WERI-Rb-1 (cell line): Measurements from ENCODE around the gene SLC25A38.

Source experiments
- DNase-seq: peaks from one replicate; pipeline ENCODE4 v3.0.0-alpha.2; 2020
- H3K27ac ChIP-seq: fragments of 250-450 bp; sonication (Bioruptor Pico); 2 replicates; pipeline ENCODE4 v1.5.1; 2020; ENCODE audit warnings: mild to moderate bottlenecking, moderate library complexity
- H3K27me3 ChIP-seq: fragments of 250-450 bp; sonication (Bioruptor Pico); 2 replicates; pipeline ENCODE4 v1.5.1; 2021; ENCODE audit warnings: mild to moderate bottlenecking, low read depth, moderate library complexity; ENCODE audit not compliant: insufficient read depth, severe bottlenecking
- H3K36me3 ChIP-seq: fragments of 250-450 bp; sonication (Bioruptor Pico); 2 replicates; pipeline ENCODE4 v1.5.1; 2020; ENCODE audit warnings: mild to moderate bottlenecking, moderate library complexity
- H3K4me3 ChIP-seq: 2 replicates; pipeline ENCODE4 v1.5.1; 2011; ENCODE audit warnings: low read depth, mild to moderate bottlenecking, control low read depth, low read length
- H3K9me3 ChIP-seq: fragments of 250-450 bp; sonication (Bioruptor Pico); 2 replicates; pipeline ENCODE4 v1.5.1; 2021; ENCODE audit warnings: mild to moderate bottlenecking, moderate library complexity; ENCODE audit not compliant: severe bottlenecking
- TF ChIP-seq, protein P1 (sequence below): IDR thresholded peaks from 2 replicates; pipeline ENCODE4 v1.5.1; 2011; ENCODE audit warnings: low read depth, mild to moderate bottlenecking, control low read depth, inconsistent platforms, low read length

The SLC25A38 gene

DNA sequence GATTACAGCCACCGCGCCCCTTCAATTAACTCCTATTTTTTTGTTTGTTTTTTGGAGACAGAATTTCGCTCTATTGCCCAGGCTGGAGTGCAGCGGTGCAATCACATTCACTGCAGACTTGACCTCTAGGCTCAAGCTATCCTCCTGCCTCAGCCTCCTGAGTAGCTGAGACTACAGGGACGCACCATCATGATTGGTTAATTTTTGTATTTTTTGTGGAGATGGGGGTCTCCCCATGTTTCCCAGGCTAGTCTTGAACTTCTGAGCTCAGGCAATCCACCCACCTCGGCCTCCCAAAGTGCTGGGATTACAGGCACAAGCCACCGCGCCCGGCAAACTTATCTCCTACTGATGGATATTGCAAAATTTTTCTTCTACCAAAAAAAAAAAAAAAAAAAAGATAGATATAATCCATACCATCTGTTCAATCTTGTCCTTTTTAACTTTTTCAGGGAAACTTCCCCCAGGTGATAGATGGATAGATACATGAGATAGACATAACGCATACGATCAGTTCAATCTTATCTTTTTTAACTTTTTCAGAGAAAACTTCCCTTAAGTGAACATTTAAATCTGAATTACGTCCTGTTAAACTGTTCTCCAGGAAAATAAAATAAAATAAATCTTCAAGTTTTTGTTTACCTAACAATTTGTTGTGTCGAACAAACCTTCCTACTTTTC is 22.7 kb downstream of the SLC25A38 start:
- Histone ChIP-seq H3K27me3 (no peaks in the 10 kb centered on the region), H3K4me3 (peak overlapping the region; percentile 93), H3K36me3 (peaks cover 40% of the 10 kb centered on the region), H3K9me3 (no peaks in the 10 kb centered on the region), H3K27ac (peak overlapping the region; percentile 92)
- TF ChIP-seq, protein P1, sequence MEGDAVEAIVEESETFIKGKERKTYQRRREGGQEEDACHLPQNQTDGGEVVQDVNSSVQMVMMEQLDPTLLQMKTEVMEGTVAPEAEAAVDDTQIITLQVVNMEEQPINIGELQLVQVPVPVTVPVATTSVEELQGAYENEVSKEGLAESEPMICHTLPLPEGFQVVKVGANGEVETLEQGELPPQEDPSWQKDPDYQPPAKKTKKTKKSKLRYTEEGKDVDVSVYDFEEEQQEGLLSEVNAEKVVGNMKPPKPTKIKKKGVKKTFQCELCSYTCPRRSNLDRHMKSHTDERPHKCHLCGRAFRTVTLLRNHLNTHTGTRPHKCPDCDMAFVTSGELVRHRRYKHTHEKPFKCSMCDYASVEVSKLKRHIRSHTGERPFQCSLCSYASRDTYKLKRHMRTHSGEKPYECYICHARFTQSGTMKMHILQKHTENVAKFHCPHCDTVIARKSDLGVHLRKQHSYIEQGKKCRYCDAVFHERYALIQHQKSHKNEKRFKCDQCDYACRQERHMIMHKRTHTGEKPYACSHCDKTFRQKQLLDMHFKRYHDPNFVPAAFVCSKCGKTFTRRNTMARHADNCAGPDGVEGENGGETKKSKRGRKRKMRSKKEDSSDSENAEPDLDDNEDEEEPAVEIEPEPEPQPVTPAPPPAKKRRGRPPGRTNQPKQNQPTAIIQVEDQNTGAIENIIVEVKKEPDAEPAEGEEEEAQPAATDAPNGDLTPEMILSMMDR: no peak
- DNase-seq: no peak

DNA sequence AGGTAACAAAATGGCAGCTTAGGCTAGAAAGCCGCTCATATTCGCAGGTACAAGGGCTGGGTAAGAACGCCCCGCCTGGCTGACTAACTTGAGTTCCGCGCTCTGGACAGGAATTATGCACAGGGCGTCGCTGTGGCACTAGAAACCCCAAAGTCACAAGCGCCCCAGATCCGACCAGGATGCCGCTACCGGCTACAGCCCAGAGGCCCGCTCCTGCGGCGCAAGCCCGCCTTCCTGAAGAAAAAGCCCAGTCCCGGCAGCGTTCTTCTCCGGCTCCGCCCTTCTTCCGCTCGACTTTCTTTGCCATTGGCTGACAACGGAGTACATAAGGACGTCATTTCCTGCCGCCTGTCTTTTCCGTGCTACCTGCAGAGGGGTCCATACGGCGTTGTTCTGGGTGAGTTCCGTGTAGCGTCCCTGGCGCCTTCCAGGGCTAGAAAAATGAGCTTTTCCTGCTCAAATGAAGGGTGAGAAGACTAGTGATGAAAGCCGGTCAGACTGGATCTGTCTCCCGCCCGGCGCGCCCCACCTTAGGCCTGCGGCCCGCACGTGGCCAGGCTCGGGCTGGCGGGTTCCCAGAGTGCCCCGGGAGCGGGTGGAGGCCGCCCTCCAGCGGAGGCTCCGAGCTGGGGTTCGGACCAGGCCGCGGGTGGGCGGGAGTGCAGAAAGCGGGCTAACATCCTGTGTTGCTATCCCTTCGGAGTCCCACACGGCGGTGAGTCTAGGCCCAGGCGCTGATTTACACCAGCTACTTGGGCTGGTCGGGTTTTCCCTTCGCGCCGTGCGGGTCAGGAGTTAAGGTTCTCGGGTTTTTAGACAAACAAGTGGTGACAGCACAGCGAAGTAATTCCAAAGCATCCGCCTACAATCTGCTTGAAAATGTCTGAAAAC is 23.4 kb downstream of the SLC25A38 start, which contains the start of gene RPSA:
TSS of gene RPSA (plus strand) at position 353 of the 891 bp plus-strand sequence. CDS start 934 bp downstream, outside the sequence.
- no peaks in the 10 kb centered on the region for H3K27me3 ChIP-seq
- TF ChIP-seq, protein P1: peak; percentile 53
- peak within 1 kb of the TSS; percentile 93 for H3K4me3 ChIP-seq
- DNase-seq: peak; percentile 98
- peak within 1 kb of the TSS; percentile 92 for H3K27ac ChIP-seq
- peaks cover 48% of the 10 kb centered on the region for H3K36me3 ChIP-seq
- H3K9me3 ChIP-seq: no peaks in the 10 kb centered on the region

DNA sequence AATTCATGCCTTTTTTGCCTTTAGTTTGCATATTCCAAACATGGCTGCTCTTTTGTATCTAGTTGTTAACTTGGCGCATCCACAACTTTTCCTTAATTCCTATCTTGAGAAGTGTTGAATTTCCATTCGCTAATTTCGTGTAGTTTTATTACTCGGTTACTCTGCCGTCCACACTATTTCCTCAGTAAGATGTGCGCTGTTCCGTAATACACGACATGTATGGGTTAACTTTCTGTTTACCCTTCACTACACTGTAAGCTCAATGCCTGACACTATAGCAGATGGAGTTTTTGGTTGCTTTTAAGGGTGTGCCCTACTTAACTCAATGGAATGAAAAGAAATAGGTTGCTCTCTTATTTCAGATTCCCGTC is 24.1 kb downstream of the SLC25A38 start:
- Histone ChIP-seq H3K9me3 (no peaks in the 10 kb centered on the region), H3K36me3 (peaks cover 54% of the 10 kb centered on the region), H3K27ac (peak overlapping the region; percentile 92), H3K27me3 (no peaks in the 10 kb centered on the region), H3K4me3 (peak overlapping the region; percentile 93)
- TF ChIP-seq, protein P1: no peak
- DNase-seq: no peak

DNA sequence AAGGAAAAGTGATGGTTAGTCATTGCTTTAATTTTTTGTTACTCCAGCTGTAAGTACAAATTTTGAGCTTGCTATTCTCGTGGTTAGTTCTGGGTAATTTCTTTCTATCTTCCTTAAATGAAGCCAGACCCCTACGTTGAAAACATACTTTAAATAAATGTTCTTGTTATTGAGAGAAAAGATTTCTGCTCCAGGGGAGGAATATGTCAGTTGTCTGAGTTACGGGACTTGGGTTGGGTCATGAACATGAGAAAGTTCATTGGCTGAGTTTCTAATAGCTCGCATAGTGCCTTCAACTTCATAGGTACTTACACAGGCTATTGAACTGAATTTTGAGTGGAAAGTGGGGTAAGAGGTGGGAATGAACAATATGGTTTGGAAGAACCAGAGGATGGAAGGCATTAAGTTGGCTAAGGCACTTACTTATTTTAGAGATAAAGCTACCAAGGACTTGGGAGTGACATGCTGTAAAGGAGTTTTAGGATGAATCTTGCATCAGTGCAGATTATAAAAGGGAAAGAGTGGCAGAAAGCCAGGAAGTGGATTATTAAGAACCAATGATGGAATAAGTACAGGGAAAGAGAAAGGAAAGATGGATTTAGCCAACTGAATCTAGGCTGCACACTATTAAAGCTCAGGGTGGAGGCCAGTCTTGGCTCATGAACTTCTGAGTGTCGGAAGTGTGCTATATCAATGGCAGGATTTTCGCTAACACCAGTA is 24.8 kb downstream of the SLC25A38 start:
- no peak for DNase-seq
- TF ChIP-seq, protein P1: no peak
- no peaks in the 10 kb centered on the region for H3K27me3 ChIP-seq
- peaks cover 61% of the 10 kb centered on the region for H3K36me3 ChIP-seq
- H3K27ac ChIP-seq: peak overlapping the region; percentile 51
- H3K4me3 ChIP-seq: peak overlapping the region; percentile 93
- no peaks in the 10 kb centered on the region for H3K9me3 ChIP-seq

DNA sequence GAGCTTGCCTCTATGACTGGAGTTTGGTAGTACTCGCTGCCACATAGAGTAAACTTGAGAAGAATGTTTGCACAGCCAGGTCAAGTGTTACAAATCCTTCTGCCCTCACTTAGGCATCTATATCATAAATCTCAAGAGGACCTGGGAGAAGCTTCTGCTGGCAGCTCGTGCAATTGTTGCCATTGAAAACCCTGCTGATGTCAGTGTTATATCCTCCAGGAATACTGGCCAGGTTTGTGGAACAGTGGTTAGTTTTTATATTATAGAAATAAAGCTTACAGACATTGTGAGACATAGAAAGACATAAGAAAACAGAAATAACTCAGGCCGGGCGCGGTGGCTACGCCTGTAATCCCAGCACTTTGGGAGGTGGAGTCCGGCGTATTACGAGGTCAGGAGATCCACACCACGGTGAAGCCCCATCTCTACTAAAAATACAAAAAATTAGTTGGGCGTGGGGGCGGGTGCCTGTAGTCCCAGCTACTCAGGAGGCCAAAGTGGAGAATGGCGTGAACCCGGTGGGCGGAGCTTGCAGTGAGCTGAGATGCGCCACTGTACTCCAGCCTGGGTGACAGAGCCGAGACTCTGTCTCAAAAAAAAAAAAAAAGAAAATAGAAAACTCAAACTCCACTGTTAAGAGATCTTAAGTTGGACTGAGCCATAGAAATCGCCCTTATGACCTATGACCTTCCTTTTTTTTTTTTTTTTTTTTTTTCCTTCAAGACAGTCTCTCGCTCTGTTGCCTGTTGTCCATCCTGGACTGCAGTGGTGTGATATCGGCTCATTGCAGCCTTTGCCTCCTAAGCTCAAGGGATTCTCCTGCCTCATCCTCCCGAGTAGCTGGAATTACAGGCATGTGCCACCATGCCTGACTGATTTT is 25.6 kb downstream of the SLC25A38 start:
- no peaks in the 10 kb centered on the region for H3K27me3 ChIP-seq
- DNase-seq: no peak
- H3K36me3 ChIP-seq: peaks cover 69% of the 10 kb centered on the region
- TF ChIP-seq, protein P1: no peak
- no peaks in the 10 kb centered on the region for H3K9me3 ChIP-seq
- no peak overlapping the region for H3K4me3 ChIP-seq
- peak overlapping the region; percentile 51 for H3K27ac ChIP-seq
